ENCODE data around the gene INTS11. TPM values are rescaled to one million over a fixed set of nuclear protein-coding genes. Genes with fewer than 3 reads are reported as not detected.

INTS11 gene
- total and polyA plus RNA-seq, 4 experiments from 2014 or later, result 68.3 to 173 (median 117) TPM

GRCh38 chr1:1309251-1310108 is 15.0 kb downstream of the INTS11 start:
- H3K4me3 ChIP-seq (ENCODE audit: low read length in 2 of 2), result peak overlapping the region; percentile 29 to 83
- intact Hi-C loops (cut with micrococcal nuclease), result no loop called here
- no peaks in the 10 kb centered on the region for H3K27me3 Mint-ChIP-seq
- ChIA-PET POLR2A (ENCODE audit: partially characterized antibody) (interaction anchor here (0.8 to 3.4 kb wide), 5 partner anchors 9 to 98 kb away, joined by 3 to 14 read pairs (median 3); partner anchors contain the start of genes AURKAIP1 and MRPL20), CTCF (ENCODE audit: partially characterized antibody) (interaction anchor here (1.6 kb wide), 1 partner anchor 14 kb away, joined by 3 read pairs; no protein-coding TSS in a partner anchor)
- peaks cover 24% of the 10 kb centered on the region for H3K36me3 ChIP-seq (ENCODE audit: insufficient read depth, low read length)
- peaks cover 35% of the 10 kb centered on the region for H3K4me1 ChIP-seq (ENCODE audit: insufficient read depth, low read length)
- peak overlapping the region in 6 of 7 donors; percentile 35 to 83 (median 60) for H3K27ac Mint-ChIP-seq
- peaks cover 0 to 15% of the 10 kb centered on the region in 2 donors for H3K36me3 Mint-ChIP-seq
- DNase-seq, result no peak
- peaks cover 0 to 2% (median 0%) of the 10 kb centered on the region in 8 donors for H3K9me3 Mint-ChIP-seq
- no peaks in the 10 kb centered on the region for H3K27me3 ChIP-seq (ENCODE audit: insufficient read depth, low read length)
- peak overlapping the region; percentile 77 for H3K27ac ChIP-seq (ENCODE audit: low read depth, low read length)
- H3K9me3 ChIP-seq (ENCODE audit: control insufficient read depth in 1 of 2, low read length in 2 of 2), result no peaks in the 10 kb centered on the region
- H3K4me1 Mint-ChIP-seq, result peaks cover 13 to 29% (median 20%) of the 10 kb centered on the region in 4 donors
- H3K4me3 Mint-ChIP-seq, result peak overlapping the region; percentile 43 to 79 (median 73)

GRCh38 chr1:1308756-1309250 is 15.7 kb downstream of the INTS11 start:
- no peaks in the 10 kb centered on the region for H3K27me3 Mint-ChIP-seq
- POLR2A ChIA-PET (ENCODE audit: partially characterized antibody), result interaction anchor here (1.3 to 3.4 kb wide), 2 partner anchors 17 to 66 kb away, joined by 8 to 14 read pairs; partner anchors contain the start of gene AURKAIP1

GRCh38 chr1:1307923-1308755 is 16.3 kb downstream of the INTS11 start, which contains the start of the genes ACAP3 and PUSL1:
TSS of gene ACAP3 (minus strand) at chr1:1307930. CDS start at chr1:1307815, 115 bp downstream.
TSS of gene PUSL1 (plus strand) at chr1:1308597. CDS start at chr1:1308644, 47 bp downstream.
- peaks cover 36% of the 10 kb centered on the region for H3K4me1 ChIP-seq (ENCODE audit: insufficient read depth, low read length)
- Mint-ChIP-seq H3K4me1 (peaks cover 13 to 29% (median 20%) of the 10 kb centered on the region in 4 donors), H3K9me3 (peaks cover 0 to 2% (median 0%) of the 10 kb centered on the region in 8 donors), H3K27me3 (no peaks in the 10 kb centered on the region), H3K36me3 (peaks cover 0 to 12% of the 10 kb centered on the region in 2 donors), H3K27ac (peak within 1 kb of the TSS; percentile 89 to 96 (median 91)), H3K4me3 (peak within 1 kb of the TSS; percentile 86 to 92 (median 89))
- H3K4me3 ChIP-seq (ENCODE audit: low read length in 2 of 2), result peak within 1 kb of the TSS; percentile 61 to 83
- DNase-seq, result peak; percentile 92 to 94 (median 92)
- intact Hi-C loops (cut with micrococcal nuclease), result loop anchor here (1.0 kb wide), 7 partner anchors 16 to 239 kb away; partner anchors contain the start of genes AURKAIP1, B3GALT6, C1orf159 and CPTP
- CTCF ChIA-PET (ENCODE audit: partially characterized antibody), result no interaction called here
- POLR2A ChIA-PET (ENCODE audit: partially characterized antibody), result interaction anchor here (3.4 kb wide), 1 partner anchor 17 kb away, joined by 14 read pairs; no protein-coding TSS in a partner anchor
- H3K27ac ChIP-seq (ENCODE audit: low read depth, low read length), result peak within 1 kb of the TSS; percentile 77
- no peaks in the 10 kb centered on the region for H3K27me3 ChIP-seq (ENCODE audit: insufficient read depth, low read length)
- no peaks in the 10 kb centered on the region for H3K9me3 ChIP-seq (ENCODE audit: control insufficient read depth in 1 of 2, low read length in 2 of 2)
- H3K36me3 ChIP-seq (ENCODE audit: insufficient read depth, low read length), result peaks cover 12% of the 10 kb centered on the region

More at GRCh38 chr1:1308756-1309250, 15.7 kb downstream of the INTS11 start:
- Mint-ChIP-seq H3K36me3 (peaks cover 0 to 14% of the 10 kb centered on the region in 2 donors), H3K4me1 (peaks cover 13 to 29% (median 20%) of the 10 kb centered on the region in 4 donors), H3K9me3 (peaks cover 0 to 2% (median 0%) of the 10 kb centered on the region in 8 donors), H3K27ac (peak overlapping the region; percentile 87 to 96 (median 90)), H3K4me3 (peak overlapping the region; percentile 79 to 91 (median 86))
- Histone ChIP-seq H3K4me3 (ENCODE audit: low read length in 2 of 2) (peak overlapping the region; percentile 29 to 83), H3K9me3 (ENCODE audit: control insufficient read depth in 1 of 2, low read length in 2 of 2) (no peaks in the 10 kb centered on the region), H3K4me1 (ENCODE audit: insufficient read depth, low read length) (peaks cover 36% of the 10 kb centered on the region), H3K27me3 (ENCODE audit: insufficient read depth, low read length) (no peaks in the 10 kb centered on the region), H3K36me3 (ENCODE audit: insufficient read depth, low read length) (peaks cover 18% of the 10 kb centered on the region), H3K27ac (ENCODE audit: low read depth, low read length) (peak overlapping the region; percentile 77)
- intact Hi-C loops (cut with micrococcal nuclease), result loop anchor here (1.0 kb wide), 6 partner anchors 15 to 193 kb away; partner anchors contain the start of genes AURKAIP1, B3GALT6, C1orf159 and CPTP
- DNase-seq, result no peak
- CTCF ChIA-PET (ENCODE audit: partially characterized antibody), result interaction anchor here (1.6 kb wide), 1 partner anchor 13 kb away, joined by 3 read pairs; no protein-coding TSS in a partner anchor

GRCh38 chr1:1307261-1307922 is 17.1 kb downstream of the INTS11 start:
- ChIA-PET POLR2A (ENCODE audit: partially characterized antibody) (interaction anchor here (1.0 kb wide), 1 partner anchor 68 kb away, joined by 4 read pairs; the partner anchor contains the start of gene AURKAIP1), CTCF (ENCODE audit: partially characterized antibody) (no interaction called here)
- Histone ChIP-seq H3K4me3 (ENCODE audit: low read length in 2 of 2) (peak overlapping the region; percentile 33 to 59), H3K4me1 (ENCODE audit: insufficient read depth, low read length) (peaks cover 36% of the 10 kb centered on the region), H3K27me3 (ENCODE audit: insufficient read depth, low read length) (no peaks in the 10 kb centered on the region), H3K9me3 (ENCODE audit: control insufficient read depth in 1 of 2, low read length in 2 of 2) (no peaks in the 10 kb centered on the region), H3K36me3 (ENCODE audit: insufficient read depth, low read length) (peaks cover 7% of the 10 kb centered on the region), H3K27ac (ENCODE audit: low read depth, low read length) (peak overlapping the region; percentile 54)
- Mint-ChIP-seq H3K36me3 (peaks cover 0 to 8% of the 10 kb centered on the region in 2 donors), H3K27ac (peak overlapping the region; percentile 66 to 92 (median 90)), H3K27me3 (no peaks in the 10 kb centered on the region), H3K4me1 (peaks cover 13 to 29% (median 20%) of the 10 kb centered on the region in 4 donors), H3K9me3 (peaks cover 0 to 2% (median 0%) of the 10 kb centered on the region in 8 donors), H3K4me3 (peak overlapping the region; percentile 84 to 92 (median 89))
- DNase-seq, result peak in 1 of 5 donors; percentile 28
- intact Hi-C loops (cut with micrococcal nuclease), result loop anchor here (1.0 kb wide), 1 partner anchor 238 kb away; no protein-coding TSS in a partner anchor

GRCh38 chr1:1306661-1307260 is 17.7 kb downstream of the INTS11 start:
- H3K4me1 Mint-ChIP-seq, result peaks cover 13 to 29% (median 20%) of the 10 kb centered on the region in 4 donors
- Histone ChIP-seq H3K27ac (ENCODE audit: low read depth, low read length) (peak overlapping the region; percentile 54), H3K9me3 (ENCODE audit: control insufficient read depth in 1 of 2, low read length in 2 of 2) (no peaks in the 10 kb centered on the region), H3K27me3 (ENCODE audit: insufficient read depth, low read length) (no peaks in the 10 kb centered on the region), H3K4me3 (ENCODE audit: low read length in 2 of 2) (peak overlapping the region; percentile 33 to 59), H3K4me1 (ENCODE audit: insufficient read depth, low read length) (peaks cover 36% of the 10 kb centered on the region), H3K36me3 (ENCODE audit: insufficient read depth, low read length) (peaks cover 7% of the 10 kb centered on the region)
- H3K27me3 Mint-ChIP-seq, result no peaks in the 10 kb centered on the region
- DNase-seq, result no peak
- H3K36me3 Mint-ChIP-seq, result peaks cover 0 to 8% of the 10 kb centered on the region in 2 donors
- intact Hi-C loops (cut with micrococcal nuclease), result loop anchor here (1.0 kb wide), 1 partner anchor 237 kb away; no protein-coding TSS in a partner anchor
- H3K9me3 Mint-ChIP-seq, result peaks cover 0 to 2% (median 0%) of the 10 kb centered on the region in 8 donors
- POLR2A ChIA-PET (ENCODE audit: partially characterized antibody), result interaction anchor here (1.0 kb wide), 1 partner anchor 68 kb away, joined by 4 read pairs; the partner anchor contains the start of gene AURKAIP1
- CTCF ChIA-PET (ENCODE audit: partially characterized antibody), result no interaction called here
- peak overlapping the region; percentile 84 to 92 (median 89) for H3K4me3 Mint-ChIP-seq
- peak overlapping the region; percentile 72 to 92 (median 90) for H3K27ac Mint-ChIP-seq
